Ovary (tissue), 9 donors: ENCODE measurements around the gene NGLY1. TPM values are rescaled to one million over a fixed set of nuclear protein-coding genes. Genes with fewer than 3 reads are reported as not detected.

Experiments
- DNase-seq, 5 donors: peaks; one replicate each; pipeline ENCODE4 v3.0.0-alpha.2; 2019 to 2020
- H3K27ac ChIP-seq, 2 donors: fragments of 200-600 bp; one replicate each; pipeline versions ENCODE4 v1.5.1 to v1.8.0; 2019 to 2022
- H3K27me3 ChIP-seq: fragments of 200-600 bp; one replicate; pipeline ENCODE4 v1.8.0; 2022
- H3K36me3 ChIP-seq: fragments of 200-600 bp; sonication (generic); one replicate; pipeline ENCODE4 v1.5.1; 2019
- H3K4me1 ChIP-seq: one replicate; pipeline ENCODE4 v1.8.1; 2013; ENCODE audit warnings: mild to moderate bottlenecking, moderate library complexity; ENCODE audit not compliant: insufficient read depth
- H3K4me3 ChIP-seq: fragments of 200-600 bp; sonication (generic); one replicate; pipeline ENCODE4 v1.5.1; 2017
- H3K9me3 ChIP-seq, 2 donors: fragments of 200-600 bp in 1 of 2; sonication (generic) in 1 of 2; one replicate each; pipeline versions ENCODE4 v1.5.1 to v1.8.1; 2013 to 2019; ENCODE audit warnings: mild to moderate bottlenecking in 1 of 2, moderate library complexity in 1 of 2
- CTCF ChIP-seq, 3 donors: fragments of 450-650 bp in 2 of 3; fragments of 200-600 bp in 1 of 3; IDR thresholded peaks; one replicate each; pipeline versions ENCODE4 v1.5.1 to v1.8.0; 2016 to 2022; ENCODE audit warnings: antibody characterized with exemption in 3 of 3, mild to moderate bottlenecking in 1 of 3
- EP300 ChIP-seq: sonication (generic); formaldehyde crosslinking; IDR thresholded peaks from one replicate; pipeline ENCODE4 v1.6.1; 2017; ENCODE audit warnings: antibody characterized with exemption
- POLR2A ChIP-seq: fragments of 450-650 bp; IDR thresholded peaks from one replicate; pipeline ENCODE4 v1.6.1; 2017; ENCODE audit warnings: antibody characterized with exemption, mild to moderate bottlenecking, moderate library complexity
- WGBS, 3 donors: extraction: QIAGEN DNeasy Blood & Tissue Kit in 1 of 3; methylation state at CpG; one replicate each; pipeline versions ENCODE4 v1.1.5 to v1.1.7; 2013 to 2017; 5-methylcytosine and 5-hydroxymethylcytosine counted together
- intact Hi-C, 4 donors: fragments of 100-400 bp; cut with DNase I; formaldehyde crosslinking; loops; one replicate each; pipeline versions ENCODE4 v1.11.0 to v1.15.1; 2022 to 2023
- polyA plus RNA-seq, 2 donors: library from polyadenylated mRNA; stranded (reverse); fragments of 200-250 nt in 1 of 2; fragments of 350-450 nt in 1 of 2; fragmentation: Illumina TruSeq in 1 of 2; extraction: RNeasy Lipid Tissue Mini Kit (QIAGEN cat#74804) in 1 of 2; gene quantifications; one replicate each; pipeline ENCODE4 v1.2.3, GENCODE V29; 2013 to 2014
- total RNA-seq, 7 donors: library from RNA; depleted of rRNA in 2 of 7; stranded (reverse); fragments of >200 nt in 2 of 7; fragmentation: NEBNext Ultra II Directional in 3 of 7; extraction: Animal tissue kit (Norgen Biotek cat#: 25700) in 3 of 7; gene quantifications; one replicate each; pipeline versions ENCODE4 v1.1.0 to v1.2.4, GENCODE V29; 2016 to 2023
- donor health status: DM: no; HTN: no; CAD: no; lungs with moderate emphysema.
- donor health status: DM: no; HTN: no; CAD: no.
- donor health status: Bipolar disorder and iron deficiency.
- donor health status: DM: yes; HTN: yes; CAD: no.
- donor health status: DM: no; HTN: no; CAD: no.
- donor health status: DM: yes; HTN: yes; CAD: no.

Gene NGLY1
- total and polyA plus RNA-seq, 9 donors = 11.0 to 30.4 (median 27.1) TPM

DNA sequence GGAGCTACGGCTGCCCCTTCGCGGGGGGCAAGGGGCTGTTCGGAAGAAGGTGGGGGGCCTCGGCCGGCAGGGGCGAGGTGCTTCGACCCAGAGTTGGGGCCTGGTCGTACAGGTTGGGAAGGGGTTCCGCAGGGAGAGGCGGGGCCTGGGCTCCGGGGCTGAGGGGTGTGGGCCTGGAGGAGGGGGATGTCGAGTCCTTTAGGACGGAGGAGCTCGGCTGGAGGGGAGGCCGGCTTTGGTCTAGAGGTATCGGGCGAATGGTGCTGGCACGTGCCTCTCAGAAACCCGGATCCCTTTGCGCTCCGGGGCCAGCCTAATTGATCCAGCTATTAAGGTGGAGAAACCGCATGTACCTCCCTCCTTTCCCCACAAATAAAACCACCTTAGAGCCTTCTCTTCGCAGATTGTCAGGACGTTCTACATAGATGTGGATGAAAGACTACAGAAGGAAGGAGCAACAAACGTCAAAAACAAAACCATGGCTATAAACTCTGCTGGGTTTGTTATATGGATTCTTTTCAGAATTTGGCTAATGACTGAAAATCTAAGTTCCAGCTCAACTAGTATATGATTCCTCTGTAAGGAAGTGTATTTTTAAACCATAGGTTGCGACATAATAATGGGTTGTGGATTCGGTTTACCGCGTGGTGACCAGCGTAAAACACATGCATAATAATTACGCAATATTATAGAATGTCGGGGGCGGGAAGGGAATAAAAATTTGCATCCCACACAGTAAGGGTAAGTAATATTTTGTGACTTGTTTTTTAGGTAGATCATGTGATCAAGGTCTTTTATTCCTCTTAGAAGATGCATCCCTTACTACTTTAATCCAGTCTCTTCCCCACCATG, 644 bp upstream of the NGLY1 start:
- intact Hi-C loops = loop anchor here in 2 of 4 donors (10.0 kb wide), 1 partner anchor 119 kb away; the partner anchor contains the start of gene TOP2B (in 2 of the 2)
- WGBS, 3 donors = 19 to 26% (median 23%) methylated on average over 25 to 34 of the region's 34 CpGs
- H3K9me3 ChIP-seq = no peaks in the 10 kb centered on the region
- no peaks in the 10 kb centered on the region for H3K27me3 ChIP-seq
- H3K36me3 ChIP-seq = no peaks in the 10 kb centered on the region
- DNase-seq = peak in 3 of 5 donors; percentile 52 to 73 (median 61)
- peak overlapping the region; percentile 82 for H3K4me3 ChIP-seq
- no peak for TF ChIP-seq EP300
- no peak for TF ChIP-seq POLR2A
- TF ChIP-seq CTCF (IDR thresholded peaks at IDR 0.05) = no peak
- H3K4me1 ChIP-seq = peaks cover 5% of the 10 kb centered on the region
- H3K27ac ChIP-seq = peak overlapping the region; percentile 43 to 75

DNA sequence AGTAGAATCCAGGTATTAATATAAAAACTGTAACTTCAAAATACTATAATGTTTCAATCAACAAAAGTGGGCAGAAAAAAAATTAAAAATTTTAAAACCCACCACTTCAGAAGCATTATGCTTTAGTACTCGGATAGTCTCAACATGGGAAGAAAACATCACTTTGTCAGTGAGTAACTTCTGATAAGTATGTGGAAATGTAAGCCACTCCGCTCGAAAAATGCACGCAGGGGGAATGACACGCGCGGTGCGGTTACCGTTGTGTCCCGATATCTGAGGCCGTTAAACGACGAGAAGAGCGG, 656 bp downstream of the NGLY1 start:
- intact Hi-C loops = loop anchor here in 2 of 4 donors (10.0 kb wide), 1 partner anchor 118 kb away; the partner anchor contains the start of gene TOP2B (in 2 of the 2)
- no peak for TF ChIP-seq EP300
- TF ChIP-seq CTCF (IDR thresholded peaks at IDR 0.05) = no peak
- TF ChIP-seq POLR2A = no peak

DNA sequence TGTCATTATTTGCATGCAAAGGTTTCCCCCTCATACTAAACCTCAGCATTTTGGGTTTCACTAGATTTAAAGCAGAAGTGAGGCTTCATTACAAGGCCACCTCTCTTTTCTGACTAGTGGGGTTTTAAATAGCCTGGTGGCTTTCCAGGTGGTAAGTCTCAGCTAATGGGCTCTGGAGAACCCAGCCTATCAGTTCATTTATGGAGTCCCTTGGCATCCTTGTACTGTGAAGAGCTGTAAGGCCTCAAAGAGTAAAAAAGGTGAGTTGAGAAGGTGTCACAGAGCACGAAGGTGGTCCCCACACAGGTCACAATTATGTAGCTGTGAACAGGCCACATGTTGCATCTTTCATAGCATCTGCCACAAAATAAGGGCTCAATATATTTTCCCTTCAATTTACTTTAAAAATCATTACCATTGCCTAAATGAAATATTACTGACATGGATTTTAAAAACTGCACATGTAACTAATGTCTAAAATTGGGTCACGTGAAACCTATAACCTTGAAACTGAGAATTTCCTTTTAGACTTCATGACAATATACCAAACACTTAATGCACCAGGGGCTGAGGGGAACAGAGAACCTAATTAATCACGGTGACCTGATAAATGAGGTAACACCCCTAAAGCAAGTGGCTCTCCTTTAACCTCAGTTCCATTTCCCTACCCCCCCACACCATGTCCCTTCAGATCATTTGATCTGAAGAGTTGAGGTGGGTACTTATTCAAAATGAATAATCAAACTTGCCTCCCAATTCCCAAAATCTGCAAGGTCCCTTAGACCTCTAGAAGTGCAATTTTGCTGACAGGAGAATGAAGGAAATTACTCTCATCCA, 1.3 kb downstream of the NGLY1 start:
- no peaks in the 10 kb centered on the region for H3K27me3 ChIP-seq
- TF ChIP-seq POLR2A (no peak), EP300 (no peak), CTCF (IDR thresholded peaks at IDR 0.05) (no peak)
- WGBS, 3 donors = 48 to 61% (median 49%) methylated on average over 3 of the region's 3 CpGs
- intact Hi-C loops = loop anchor here in 2 of 4 donors (10.0 kb wide), 1 partner anchor 117 kb away; the partner anchor contains the start of gene TOP2B (in 2 of the 2)
- no peak for DNase-seq
- H3K36me3 ChIP-seq = no peaks in the 10 kb centered on the region
- H3K27ac ChIP-seq = no peak overlapping the region
- no peaks in the 10 kb centered on the region for H3K9me3 ChIP-seq
- H3K4me1 ChIP-seq = peaks cover 5% of the 10 kb centered on the region
- peak overlapping the region; percentile 82 for H3K4me3 ChIP-seq

More for the DNA sequence above, 656 bp downstream of the NGLY1 start:
- Histone ChIP-seq H3K27me3 (no peaks in the 10 kb centered on the region), H3K9me3 (no peaks in the 10 kb centered on the region), H3K4me1 (peaks cover 5% of the 10 kb centered on the region), H3K4me3 (peak overlapping the region; percentile 82), H3K36me3 (no peaks in the 10 kb centered on the region), H3K27ac (no peak overlapping the region)
- WGBS, 3 donors = 0 to 2% (median 1%) methylated on average over 14 of the region's 14 CpGs
- DNase-seq = no peak

GRCh38 chr3:25781145-25781757, 2.0 kb downstream of the NGLY1 start:
- no peak overlapping the region for H3K27ac ChIP-seq
- no peaks in the 10 kb centered on the region for H3K9me3 ChIP-seq
- H3K36me3 ChIP-seq = no peaks in the 10 kb centered on the region
- WGBS, 3 donors = 89 to 94% (median 91%) methylated on average over 11 of the region's 11 CpGs
- no peaks in the 10 kb centered on the region for H3K27me3 ChIP-seq
- no peak overlapping the region for H3K4me3 ChIP-seq
- no peak for DNase-seq
- H3K4me1 ChIP-seq = peaks cover 5% of the 10 kb centered on the region
- TF ChIP-seq POLR2A (no peak), CTCF (IDR thresholded peaks at IDR 0.05) (no peak), EP300 (no peak)
- intact Hi-C loops = loop anchor here in 2 of 4 donors (10.0 kb wide), 1 partner anchor 116 kb away; the partner anchor contains the start of gene TOP2B (in 2 of the 2)
